ENCODE data around the gene SNX32.
"Not testable (repeated sequence)": the region's sequence is repeated elsewhere in the genome, so short reads cannot be mapped to it uniquely, and the experiment has no call there.

The SNX32 gene

GRCh38 chr11:65883058-65883761 lies 49.4 kb downstream of the SNX32 start:
- in situ Hi-C loops (cut with MboI; ENCODE audit: low sequenced_read_pairs) = no loop called here

DNA sequence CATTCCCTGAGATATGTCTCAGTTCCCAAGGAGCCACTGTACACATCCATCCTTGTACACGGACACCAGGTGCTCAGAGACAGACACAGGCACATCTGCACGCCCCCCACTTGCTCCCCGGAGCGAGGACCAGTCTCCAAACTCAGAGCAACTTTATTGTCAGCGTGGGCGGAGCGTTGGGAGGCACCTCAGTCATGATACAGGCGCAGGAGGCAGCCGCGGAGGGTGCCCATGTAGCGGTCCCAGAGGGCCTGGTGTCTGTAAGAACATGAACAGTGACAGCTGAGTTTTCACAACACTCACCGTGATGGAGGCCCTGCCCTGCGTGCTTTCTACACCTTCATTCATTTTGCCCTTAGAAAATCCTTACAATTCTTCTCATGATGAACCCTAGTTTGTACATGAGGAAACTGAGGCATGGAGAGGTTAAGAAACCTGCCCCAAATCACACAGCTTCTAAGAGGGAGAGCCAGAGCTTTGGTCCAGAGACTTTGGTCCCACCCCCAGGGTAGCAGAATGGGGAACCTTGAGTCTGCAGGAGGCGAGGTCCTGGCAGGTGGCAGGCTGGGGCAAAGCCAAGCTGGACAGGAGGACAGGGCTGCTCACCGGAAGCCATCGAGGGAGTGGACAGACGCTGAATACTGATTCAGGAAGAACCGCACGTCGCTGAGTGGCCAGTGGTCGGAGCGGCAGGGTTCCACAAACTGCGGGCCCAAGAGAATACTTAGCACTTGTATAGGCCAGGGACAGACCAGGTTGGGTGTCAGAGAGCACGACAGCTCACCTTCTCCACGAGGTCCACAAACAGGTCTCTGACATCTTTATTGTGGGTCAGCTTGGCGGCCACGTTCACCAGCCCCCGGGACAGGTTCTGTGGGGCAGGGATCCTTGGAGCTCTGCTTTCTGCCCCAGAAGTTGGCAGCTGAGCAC lies 50.3 kb downstream of the SNX32 start:
- in situ Hi-C loops (cut with MboI; ENCODE audit: low sequenced_read_pairs) = no loop called here

GRCh38 chr11:65884716-65885092 lies 50.9 kb downstream of the SNX32 start:
- in situ Hi-C loops (cut with MboI; ENCODE audit: low sequenced_read_pairs) = no loop called here

GRCh38 chr11:65885231-65885630 lies 51.5 kb downstream of the SNX32 start:
- in situ Hi-C loops (cut with MboI; ENCODE audit: low sequenced_read_pairs) = no loop called here

DNA sequence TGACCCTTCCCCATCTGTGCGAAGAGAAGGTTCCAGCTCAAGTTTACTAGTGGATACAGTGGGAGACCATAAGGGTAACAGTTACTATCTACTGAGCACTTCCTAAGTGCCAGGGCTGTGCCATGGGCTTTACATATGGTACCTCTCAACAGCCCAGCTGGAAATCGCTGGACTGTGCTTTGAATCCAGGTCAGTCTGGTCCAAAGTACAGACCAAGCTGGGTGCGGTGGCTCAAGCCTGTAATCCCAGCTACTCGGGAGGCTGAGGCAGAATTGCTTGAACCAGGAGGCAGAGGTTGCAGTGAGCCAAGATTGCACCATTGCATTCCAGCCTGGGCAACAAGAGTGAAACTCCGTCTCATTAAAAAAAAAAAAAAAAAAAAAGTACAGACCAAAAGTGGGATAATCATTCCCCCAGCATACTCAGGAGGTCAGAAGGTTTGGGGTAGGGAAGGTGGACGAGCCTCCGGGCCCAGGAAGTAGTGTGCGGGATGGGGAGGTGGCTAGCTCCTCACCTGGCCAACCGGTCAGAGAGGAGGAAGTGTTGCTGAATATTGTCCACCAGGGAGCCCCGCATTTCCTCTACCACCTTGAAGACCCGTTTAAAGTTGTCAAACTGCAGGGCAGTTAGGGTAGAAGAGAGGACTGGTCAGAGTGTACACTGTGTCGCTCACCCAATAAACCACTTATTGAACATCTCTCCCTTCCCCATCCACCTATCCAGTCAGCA lies 52.2 kb downstream of the SNX32 start:
- in situ Hi-C loops (cut with MboI; ENCODE audit: low sequenced_read_pairs) = no loop called here

GRCh38 chr11:65886826-65887722 lies 53.3 kb downstream of the SNX32 start:
- in situ Hi-C loops (cut with MboI; ENCODE audit: low sequenced_read_pairs) = no loop called here

DNA sequence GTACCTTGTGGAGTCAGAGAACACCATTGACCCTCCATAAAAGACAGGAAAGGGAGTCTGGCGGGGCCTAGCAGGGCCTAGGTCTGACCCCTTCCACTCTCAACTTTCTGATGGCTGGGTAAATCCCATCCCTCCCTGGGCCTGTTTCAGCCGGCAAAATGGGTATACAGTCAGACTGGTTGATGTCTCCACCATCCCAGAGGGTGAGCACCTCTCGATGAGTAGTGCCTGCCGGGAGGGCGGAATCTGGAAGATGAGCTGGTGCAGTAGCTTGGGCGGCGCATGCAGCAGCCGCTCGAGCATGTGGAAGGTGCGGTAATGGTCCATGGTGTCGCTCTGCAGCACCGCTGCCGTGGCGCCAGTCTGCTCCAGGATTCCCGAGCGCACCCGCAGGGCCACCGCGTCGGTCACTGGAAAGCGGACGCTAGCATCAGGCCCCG lies 54.0 kb downstream of the SNX32 start:
- in situ Hi-C loops (cut with MboI; ENCODE audit: low sequenced_read_pairs) = no loop called here

- in situ Hi-C loops (cut with MboI; ENCODE audit: low sequenced_read_pairs) = no loop called here
Measured at GRCh38 chr11:65888163-65888814, 54.5 kb downstream of the SNX32 start, which contains the start of gene FIBP. FIBP (minus strand) TSS chr11:65888471; CDS start chr11:65888418, 53 bp downstream.

DNA sequence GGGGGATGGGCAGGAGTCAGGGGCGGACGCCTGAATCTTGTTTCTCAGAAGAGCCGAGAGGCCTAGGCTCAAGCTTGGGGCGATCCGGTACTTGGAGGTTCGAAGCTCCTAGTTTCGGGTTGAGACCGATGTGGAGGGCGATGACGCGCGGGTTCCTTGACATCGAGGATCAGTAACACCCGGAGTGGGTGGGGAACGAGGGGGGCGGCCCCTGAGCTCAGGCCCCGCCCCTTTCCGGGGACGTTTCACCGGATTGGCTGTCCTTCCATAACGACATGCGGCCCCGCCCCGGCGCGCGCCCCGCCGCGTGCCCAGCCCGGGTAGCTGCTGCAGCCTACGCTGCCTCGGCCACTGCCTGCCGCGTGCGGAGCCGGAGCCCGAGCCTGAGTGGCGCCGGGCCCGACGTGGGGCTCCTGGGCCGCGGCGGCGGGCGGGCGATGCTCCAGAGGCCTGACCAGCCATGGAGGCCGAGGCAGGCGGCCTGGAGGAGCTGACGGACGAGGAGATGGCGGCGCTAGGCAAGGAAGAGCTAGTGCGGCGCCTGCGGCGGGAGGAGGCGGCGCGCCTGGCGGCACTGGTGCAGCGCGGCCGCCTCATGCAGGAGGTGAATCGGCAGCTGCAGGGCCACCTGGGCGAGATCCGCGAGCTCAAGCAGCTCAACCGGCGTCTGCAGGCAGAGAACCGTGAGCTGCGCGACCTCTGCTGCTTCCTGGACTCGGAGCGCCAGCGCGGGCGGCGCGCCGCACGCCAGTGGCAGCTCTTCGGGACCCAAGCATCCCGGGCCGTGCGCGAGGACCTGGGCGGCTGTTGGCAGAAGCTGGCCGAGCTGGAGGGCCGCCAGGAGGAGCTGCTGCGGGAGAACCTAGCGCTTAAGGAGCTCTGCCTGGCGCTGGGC lies 56.8 kb downstream of the SNX32 start, which contains the start of gene CCDC85B:
TSS of gene CCDC85B (plus strand) at position 350 of the 895 bp plus-strand sequence. CDS start at position 461, 111 bp downstream.
- in situ Hi-C loops (cut with MboI; ENCODE audit: low sequenced_read_pairs) = no loop called here

GRCh38 chr11:65891219-65892136 lies 57.7 kb downstream of the SNX32 start:
- in situ Hi-C loops (cut with MboI; ENCODE audit: low sequenced_read_pairs) = no loop called here

DNA sequence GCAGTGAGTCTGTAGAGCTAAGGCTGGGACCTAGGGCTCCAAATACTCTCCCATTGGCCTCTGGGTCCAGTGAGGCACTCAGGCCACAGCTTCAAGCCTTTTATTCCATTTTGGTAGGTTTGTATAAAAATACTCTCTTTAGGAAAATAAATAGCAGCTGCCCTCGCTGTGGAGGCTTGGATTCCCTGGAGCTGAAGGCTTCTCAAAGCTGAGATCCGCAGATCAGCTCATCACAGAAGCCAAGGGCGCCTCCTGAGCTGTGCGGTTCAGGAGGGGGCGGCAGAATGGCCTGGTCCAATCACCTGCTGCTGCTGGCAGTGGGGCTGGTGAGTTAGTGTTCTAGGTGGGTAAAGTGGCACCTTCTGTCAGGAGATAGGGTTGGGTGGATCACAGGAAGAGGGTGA lies 58.4 kb downstream of the SNX32 start:
- in situ Hi-C loops (cut with MboI; ENCODE audit: low sequenced_read_pairs) = not testable (repeated sequence)

- in situ Hi-C loops (cut with MboI; ENCODE audit: low sequenced_read_pairs) = no loop called here
Measured at GRCh38 chr11:65892661-65893317, 59.0 kb downstream of the SNX32 start.

- in situ Hi-C loops (cut with MboI; ENCODE audit: low sequenced_read_pairs) = no loop called here
Measured at GRCh38 chr11:65894034-65894591, 60.4 kb downstream of the SNX32 start.

GRCh38 chr11:65895482-65895981 lies 61.8 kb downstream of the SNX32 start:
- in situ Hi-C loops (cut with MboI; ENCODE audit: low sequenced_read_pairs) = no loop called here

DNA sequence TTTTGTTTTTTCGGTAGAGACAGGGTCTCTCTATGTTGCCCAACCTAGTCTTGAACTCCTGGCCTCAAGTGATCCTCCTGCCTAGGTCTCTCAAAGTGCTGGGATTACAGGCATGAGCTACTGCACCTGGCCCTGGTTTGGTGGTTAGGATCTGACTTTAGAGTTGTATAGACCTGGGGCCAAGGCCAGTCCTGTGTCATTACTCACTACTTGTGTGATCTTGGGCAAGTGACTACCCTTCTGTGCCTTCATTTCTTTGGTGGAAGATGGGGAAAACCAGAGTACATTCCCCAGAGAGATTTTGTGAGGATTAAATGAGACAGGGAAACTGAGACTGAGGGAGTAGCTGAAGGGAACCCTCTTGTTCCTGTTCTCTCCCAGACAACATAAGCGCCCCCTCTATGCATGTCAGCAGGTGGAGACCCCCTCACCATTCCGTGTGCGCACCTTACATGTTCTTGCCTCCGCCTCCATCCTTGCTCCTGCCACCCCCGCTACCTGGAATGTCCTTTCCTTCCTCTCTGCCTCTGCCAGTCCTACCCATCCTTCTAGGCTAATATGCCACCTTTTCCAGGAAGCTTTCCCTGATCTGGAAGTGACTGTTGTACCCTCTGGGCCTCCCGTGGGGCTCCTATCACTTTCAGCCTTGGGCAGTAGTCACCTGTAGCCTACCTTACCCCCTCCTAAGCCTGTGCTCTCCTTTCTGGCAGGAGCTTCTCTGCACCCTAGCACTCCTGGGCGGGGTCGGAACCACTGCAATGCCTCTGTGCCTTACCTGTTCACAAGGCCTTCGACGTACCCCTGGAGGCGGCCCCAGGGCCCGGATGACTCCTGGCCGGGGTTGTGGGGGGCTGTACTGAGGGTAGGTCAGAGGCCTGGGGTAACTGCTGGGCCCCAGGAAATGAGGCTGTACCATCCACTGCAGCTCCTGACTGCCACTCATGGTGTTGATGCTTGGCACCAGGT lies 62.6 kb downstream of the SNX32 start:
- in situ Hi-C loops (cut with MboI; ENCODE audit: low sequenced_read_pairs) = no loop called here

Data from HL-60/S4 (cell line).